Left lung (tissue), 10 donors: ENCODE data around the gene CNTROB. TPM values are rescaled to one million over a fixed set of nuclear protein-coding genes. Genes with fewer than 3 reads are reported as not detected.

Source experiments
- ATAC-seq: fragments of 200-7000 bp; cut with Tn5 transposase; one replicate; pipeline ENCODE4 v1.9.1; 2020; ENCODE audit warnings: moderate library complexity
- DNase-seq, 4 donors: peaks; one replicate each; pipeline ENCODE4 v3.0.0-alpha.2; 2013 to 2020
- H3K27ac ChIP-seq, 2 donors: fragments of 200-600 bp; sonication (generic) in 1 of 2; one replicate each; pipeline versions ENCODE4 v1.5.0 to v1.8.0; 2020 to 2021
- H3K27me3 ChIP-seq, 2 donors: fragments of 200-600 bp; sonication (generic) in 1 of 2; one replicate each; pipeline versions ENCODE4 v1.5.0 to v1.8.0; 2020 to 2021
- H3K36me3 ChIP-seq, 2 donors: fragments of 200-600 bp; sonication (generic) in 1 of 2; one replicate each; pipeline versions ENCODE4 v1.5.0 to v1.8.0; 2020 to 2021
- H3K4me1 ChIP-seq, 2 donors: fragments of 200-600 bp; one replicate each; pipeline ENCODE4 v1.8.0; 2021
- H3K4me3 ChIP-seq, 2 donors: fragments of 200-600 bp; sonication (generic) in 1 of 2; one replicate each; pipeline versions ENCODE4 v1.5.0 to v1.8.0; 2020 to 2021; ENCODE audit warnings: mild to moderate bottlenecking in 1 of 2
- H3K9me3 ChIP-seq, 2 donors: fragments of 200-600 bp; sonication (generic) in 1 of 2; one replicate each; pipeline versions ENCODE4 v1.5.0 to v1.8.0; 2020 to 2021
- intact Hi-C, 2 donors: fragments of 100-400 bp; cut with DNase I; formaldehyde crosslinking; loops; one replicate each; pipeline versions ENCODE4 v1.11.2 to v1.14.2; 2022
- polyA plus RNA-seq, 6 donors: library from polyadenylated mRNA; unstranded; fragments of 120-200 nt; gene quantifications; one replicate each; pipeline ENCODE4 v1.2.1, GENCODE V29; 2013; ENCODE audit not compliant: insufficient read length in 6 of 6
- total RNA-seq, 2 donors: library from RNA; stranded (reverse); fragmentation: NEBNext Ultra II Directional; extraction: Animal tissue kit (Norgen Biotek cat#: 25700); gene quantifications; one replicate each; pipeline ENCODE4 v1.2.1, GENCODE V29; 2021
- TF ChIP-seq, protein P1 (sequence below), 2 donors: fragments of 200-600 bp; sonication (generic) in 1 of 2; IDR thresholded peaks; one replicate each; pipeline versions ENCODE4 v1.5.0 to v1.8.0; 2021; ENCODE audit warnings: antibody characterized with exemption in 2 of 2
- donor health status: DM: no; HTN: yes; CAD: no.
- donor health status: DM: no; HTN: no; CAD: no.

CNTROB gene
- total and polyA plus RNA-seq, 8 donors, result 38.2 to 87.5 (median 80.0) TPM

DNA sequence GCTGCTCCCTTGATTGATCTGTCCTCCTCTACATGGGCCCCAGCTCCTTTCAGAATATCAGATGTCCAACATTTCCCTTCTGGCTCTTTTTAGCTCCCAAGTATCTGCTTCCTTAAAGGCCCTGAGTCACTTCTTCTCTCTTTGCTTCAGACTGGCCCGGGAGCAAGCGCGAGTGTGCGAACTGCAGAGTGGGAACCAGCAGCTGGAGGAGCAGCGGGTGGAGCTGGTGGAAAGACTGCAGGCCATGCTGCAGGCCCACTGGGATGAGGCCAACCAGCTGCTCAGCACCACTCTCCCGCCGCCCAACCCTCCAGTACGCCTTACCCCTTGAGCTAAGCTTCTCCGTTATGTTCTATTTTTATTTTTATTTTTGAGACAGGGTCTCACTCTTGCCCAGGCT lies 12.3 kb downstream of the CNTROB start:
- Histone ChIP-seq H3K27ac (no peak overlapping the region), H3K27me3 (no peaks in the 10 kb centered on the region), H3K4me1 (no peaks in the 10 kb centered on the region), H3K9me3 (no peaks in the 10 kb centered on the region), H3K4me3 (no peak overlapping the region), H3K36me3 (peaks cover 0 to 96% of the 10 kb centered on the region in 2 donors)
- TF ChIP-seq, protein P1, sequence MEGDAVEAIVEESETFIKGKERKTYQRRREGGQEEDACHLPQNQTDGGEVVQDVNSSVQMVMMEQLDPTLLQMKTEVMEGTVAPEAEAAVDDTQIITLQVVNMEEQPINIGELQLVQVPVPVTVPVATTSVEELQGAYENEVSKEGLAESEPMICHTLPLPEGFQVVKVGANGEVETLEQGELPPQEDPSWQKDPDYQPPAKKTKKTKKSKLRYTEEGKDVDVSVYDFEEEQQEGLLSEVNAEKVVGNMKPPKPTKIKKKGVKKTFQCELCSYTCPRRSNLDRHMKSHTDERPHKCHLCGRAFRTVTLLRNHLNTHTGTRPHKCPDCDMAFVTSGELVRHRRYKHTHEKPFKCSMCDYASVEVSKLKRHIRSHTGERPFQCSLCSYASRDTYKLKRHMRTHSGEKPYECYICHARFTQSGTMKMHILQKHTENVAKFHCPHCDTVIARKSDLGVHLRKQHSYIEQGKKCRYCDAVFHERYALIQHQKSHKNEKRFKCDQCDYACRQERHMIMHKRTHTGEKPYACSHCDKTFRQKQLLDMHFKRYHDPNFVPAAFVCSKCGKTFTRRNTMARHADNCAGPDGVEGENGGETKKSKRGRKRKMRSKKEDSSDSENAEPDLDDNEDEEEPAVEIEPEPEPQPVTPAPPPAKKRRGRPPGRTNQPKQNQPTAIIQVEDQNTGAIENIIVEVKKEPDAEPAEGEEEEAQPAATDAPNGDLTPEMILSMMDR (IDR thresholded peaks at IDR 0.05), result no peak
- intact Hi-C loops, result no loop called here
- DNase-seq (no peak), ATAC-seq (no peak)

DNA sequence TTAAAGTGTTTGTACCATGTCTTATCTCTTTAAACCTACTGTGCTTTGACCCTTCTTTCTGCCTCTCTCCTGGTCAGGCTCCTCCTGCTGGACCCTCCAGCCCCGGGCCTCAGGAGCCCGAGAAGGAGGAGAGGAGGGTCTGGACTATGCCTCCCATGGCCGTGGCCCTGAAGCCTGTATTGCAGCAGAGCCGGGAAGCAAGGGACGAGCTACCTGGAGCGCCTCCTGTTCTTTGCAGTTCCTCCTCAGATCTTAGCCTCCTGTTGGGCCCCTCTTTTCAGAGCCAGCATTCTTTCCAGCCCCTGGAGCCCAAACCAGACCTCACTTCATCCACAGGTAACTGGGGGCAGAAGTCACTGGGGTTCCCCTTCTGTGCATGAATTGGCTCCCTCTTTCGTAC lies 13.6 kb downstream of the CNTROB start:
- Histone ChIP-seq H3K27me3 (no peaks in the 10 kb centered on the region), H3K27ac (no peak overlapping the region), H3K4me3 (no peak overlapping the region), H3K36me3 (peaks cover 0 to 93% of the 10 kb centered on the region in 2 donors), H3K9me3 (no peaks in the 10 kb centered on the region), H3K4me1 (no peaks in the 10 kb centered on the region)
- TF ChIP-seq, protein P1 (IDR thresholded peaks at IDR 0.05), result no peak
- intact Hi-C loops, result no loop called here
- ATAC-seq (no peak), DNase-seq (no peak)

DNA sequence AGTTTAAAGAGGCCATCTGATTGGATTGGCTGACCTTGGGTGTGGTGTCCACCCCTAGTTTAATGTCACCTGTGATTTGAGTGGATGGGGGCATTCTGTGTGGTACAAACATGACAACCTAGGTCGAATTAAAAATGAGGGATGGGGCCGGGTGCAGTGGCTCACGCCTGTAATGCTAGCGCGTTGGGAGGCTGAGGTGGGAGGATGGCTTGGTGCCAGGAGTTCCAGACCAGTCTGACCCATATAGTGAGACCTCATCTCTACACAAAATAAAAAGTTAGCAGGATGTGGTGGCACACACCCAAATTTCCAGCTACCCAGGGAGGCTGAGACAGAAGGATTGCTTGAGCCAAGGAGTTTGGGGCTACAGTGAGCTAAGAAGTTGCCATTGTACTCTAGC lies 14.4 kb downstream of the CNTROB start:
- TF ChIP-seq, protein P1 (IDR thresholded peaks at IDR 0.05), result no peak
- intact Hi-C loops, result no loop called here
- Histone ChIP-seq H3K27ac (no peak overlapping the region), H3K9me3 (no peaks in the 10 kb centered on the region), H3K4me3 (no peak overlapping the region), H3K27me3 (no peaks in the 10 kb centered on the region), H3K36me3 (peaks cover 0 to 86% of the 10 kb centered on the region in 2 donors), H3K4me1 (no peaks in the 10 kb centered on the region)
- DNase-seq (no peak), ATAC-seq (no peak)

DNA sequence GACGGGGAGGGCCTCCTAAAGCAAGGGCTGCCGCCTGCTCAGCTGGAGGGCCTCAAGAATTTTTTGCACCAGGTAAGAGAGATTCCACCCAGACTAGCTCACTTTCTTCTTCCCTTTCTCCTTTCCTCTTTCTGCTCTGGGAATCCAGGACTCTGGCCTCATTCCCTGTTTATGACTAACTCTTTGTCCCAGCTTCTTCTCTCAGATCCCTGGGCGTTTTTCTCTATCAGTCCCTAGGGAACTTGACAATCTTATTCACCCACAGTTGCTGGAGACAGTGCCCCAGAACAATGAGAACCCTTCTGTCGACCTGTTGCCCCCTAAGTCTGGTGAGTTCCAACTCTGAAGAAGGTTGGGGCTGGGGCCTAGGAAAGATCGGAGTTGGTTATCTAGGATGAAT lies 15.6 kb downstream of the CNTROB start:
- H3K27me3 ChIP-seq, result no peaks in the 10 kb centered on the region
- DNase-seq, result no peak
- no peaks in the 10 kb centered on the region for H3K9me3 ChIP-seq
- no peak for ATAC-seq
- no peaks in the 10 kb centered on the region for H3K4me1 ChIP-seq
- no peak overlapping the region for H3K27ac ChIP-seq
- no peak overlapping the region for H3K4me3 ChIP-seq
- TF ChIP-seq, protein P1 (IDR thresholded peaks at IDR 0.05), result no peak
- intact Hi-C loops, result no loop called here
- peaks cover 0 to 75% of the 10 kb centered on the region in 2 donors for H3K36me3 ChIP-seq

DNA sequence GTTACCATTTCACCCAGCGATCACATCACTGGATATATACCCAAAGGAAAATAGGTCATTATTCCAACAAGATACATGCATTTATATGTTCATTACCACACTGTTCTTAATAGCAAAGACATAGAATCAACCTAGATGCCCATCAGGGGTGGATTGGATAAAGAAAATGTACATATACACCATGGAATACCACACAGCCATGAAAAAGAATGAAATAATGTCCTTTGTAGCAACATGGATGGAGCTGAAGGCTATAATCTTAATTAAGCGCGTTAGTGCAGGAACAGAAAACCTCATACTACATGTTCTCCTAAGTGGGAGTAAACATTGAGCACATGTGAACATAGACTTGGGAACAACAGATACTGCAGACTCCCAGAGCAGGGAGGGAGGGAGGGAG lies 18.6 kb downstream of the CNTROB start:
- no peak overlapping the region for H3K27ac ChIP-seq
- ATAC-seq (no peak), DNase-seq (no peak)
- H3K27me3 ChIP-seq, result no peaks in the 10 kb centered on the region
- TF ChIP-seq, protein P1 (IDR thresholded peaks at IDR 0.05), result no peak
- intact Hi-C loops, result no loop called here
- peaks cover 0 to under 1% of the 10 kb centered on the region in 2 donors for H3K4me1 ChIP-seq
- H3K9me3 ChIP-seq, result no peaks in the 10 kb centered on the region
- peaks cover 0 to 47% of the 10 kb centered on the region in 2 donors for H3K36me3 ChIP-seq
- no peak overlapping the region for H3K4me3 ChIP-seq
